ENCODE data around the gene HAUS1.
A peak's percentile ranks its signal among the peaks of the same experiment; 100 is the strongest.
"Not testable (repeated sequence)": the region's sequence is repeated elsewhere in the genome, so short reads cannot be mapped to it uniquely, and the experiment has no call there.

HAUS1 gene

GRCh38 chr18:46096651-46097300 lies 7.4 kb upstream of the HAUS1 start:
- DNase-seq, result peak; percentile 24

GRCh38 chr18:46097431-46097800 lies 6.8 kb upstream of the HAUS1 start:
- DNase-seq, result no peak

GRCh38 chr18:46097801-46098615 lies 6.2 kb upstream of the HAUS1 start, which contains the start of gene ATP5F1A:
Gene ATP5F1A, minus strand, starts transcription at chr18:46098296. Its CDS starts 65 bp downstream, at chr18:46098231.
- peak; percentile 91 for DNase-seq

DNA sequence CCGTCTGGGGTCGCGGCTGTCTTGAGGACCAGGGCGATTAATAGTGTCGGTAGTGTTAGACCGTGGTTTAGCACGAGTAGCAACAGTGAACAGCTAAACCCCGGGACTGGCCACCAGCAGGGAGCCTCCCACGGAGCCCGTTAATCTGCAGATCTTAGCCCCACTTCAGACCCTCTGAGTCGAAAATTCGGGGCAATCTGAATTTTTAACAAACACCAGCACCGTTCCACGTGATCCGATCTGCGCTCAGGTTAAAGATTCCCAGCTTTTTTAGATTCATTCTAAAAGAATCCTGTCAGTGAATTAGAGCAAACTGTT lies 5.6 kb upstream of the HAUS1 start:
- no peak for DNase-seq

- DNase-seq, result no peak
These were observed 4.7 kb upstream of the HAUS1 start for GRCh38 chr18:46099463-46099862.

DNA sequence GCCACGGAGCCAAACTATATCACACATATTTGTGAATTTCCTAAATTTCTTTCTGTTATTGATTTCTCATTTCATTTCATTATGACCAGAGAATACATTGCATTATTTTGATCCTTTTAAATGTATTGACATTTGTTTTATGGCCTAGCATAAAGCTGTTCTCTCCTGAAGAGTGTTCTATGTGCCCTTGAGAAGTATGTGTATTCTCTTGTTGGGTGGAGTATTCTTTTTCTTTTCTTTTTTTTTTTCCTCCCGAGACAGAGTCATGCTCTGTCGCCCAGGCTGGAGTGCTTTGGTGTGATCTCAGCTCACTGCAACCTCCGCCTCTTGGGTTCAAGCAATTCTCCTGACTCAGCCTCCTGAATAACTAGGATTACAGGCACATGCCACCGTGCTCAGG lies 5.2 kb downstream of the HAUS1 start:
- DNase-seq, result no peak

GRCh38 chr18:46110406-46110805 lies 6.2 kb downstream of the HAUS1 start:
- no peak for DNase-seq

DNA sequence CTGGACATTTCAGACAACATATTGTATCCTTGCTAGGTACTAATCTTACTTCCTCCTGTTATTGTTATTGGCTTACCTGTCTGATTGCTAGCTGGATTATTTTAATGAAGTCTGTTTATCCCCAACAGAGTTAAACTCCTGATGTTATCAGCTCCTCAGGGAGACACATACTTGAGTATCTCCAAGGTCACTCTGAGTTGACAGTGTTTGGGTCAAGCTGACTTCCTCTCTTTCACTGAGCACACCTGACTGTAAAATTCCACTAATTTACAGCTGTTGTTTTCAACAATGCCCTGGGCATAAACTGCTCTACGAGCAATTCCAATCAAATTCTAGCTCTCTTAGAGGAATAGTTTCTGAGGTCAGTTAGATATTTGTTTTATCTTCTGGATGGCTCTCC lies 9.6 kb downstream of the HAUS1 start:
- DNase-seq, result no peak

GRCh38 chr18:46126625-46127024 lies 22.4 kb downstream of the HAUS1 start:
- DNase-seq, result not testable (repeated sequence)

GRCh38 chr18:46130061-46130460 lies 25.9 kb downstream of the HAUS1 start:
- DNase-seq, result no peak

GRCh38 chr18:46130549-46130948 lies 26.4 kb downstream of the HAUS1 start:
- DNase-seq, result not testable (repeated sequence)

DNA sequence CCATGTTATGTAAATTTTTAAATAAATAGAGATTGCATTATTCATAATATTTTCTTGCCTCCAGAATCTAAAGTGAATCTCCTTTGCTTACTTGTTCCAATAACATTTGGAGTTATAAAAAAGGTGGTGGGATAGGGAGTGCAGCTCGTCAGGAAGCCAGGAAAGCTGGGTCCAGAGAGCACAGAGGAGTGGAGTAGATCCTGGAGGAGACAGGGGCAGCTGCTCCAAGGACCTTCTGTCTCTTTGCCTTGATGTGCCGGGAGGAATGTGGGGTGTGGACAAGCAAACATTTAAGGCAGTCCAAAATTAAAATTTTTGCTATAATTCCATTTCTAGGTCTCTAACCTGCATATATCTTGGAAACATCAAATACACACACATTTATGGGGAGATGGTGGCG lies 29.3 kb downstream of the HAUS1 start:
- DNase-seq, result no peak

- no peak for DNase-seq
These were observed 30.9 kb downstream of the HAUS1 start for GRCh38 chr18:46134920-46135675.

GRCh38 chr18:46140173-46140572 lies 36.0 kb downstream of the HAUS1 start:
- no peak for DNase-seq

DNA sequence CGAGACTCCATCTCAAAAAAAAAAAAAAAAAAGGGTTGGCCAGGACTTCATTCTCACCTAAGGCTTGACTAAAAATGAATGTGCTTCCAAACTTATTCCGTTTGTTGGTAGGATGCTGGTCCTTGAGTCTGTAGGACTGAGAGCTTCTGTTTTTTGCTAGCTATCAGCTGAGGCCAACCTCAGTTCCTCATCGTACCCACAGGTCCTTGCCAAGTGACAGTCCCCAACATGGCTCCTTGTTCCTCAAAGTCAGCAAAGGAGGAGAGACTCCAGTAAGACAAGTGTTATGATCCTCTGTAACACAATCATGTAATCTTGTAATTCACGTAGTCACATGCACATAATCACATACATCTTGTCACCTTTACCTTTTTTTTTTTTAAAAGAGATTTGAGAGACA lies 37.0 kb downstream of the HAUS1 start:
- DNase-seq, result no peak

GRCh38 chr18:46148810-46149209 lies 44.6 kb downstream of the HAUS1 start:
- peak; percentile 62 for DNase-seq

GRCh38 chr18:46152436-46152807 lies 48.2 kb downstream of the HAUS1 start:
- DNase-seq, result no peak

GRCh38 chr18:46152808-46153617 lies 48.8 kb downstream of the HAUS1 start:
- no peak for DNase-seq

GRCh38 chr18:46155641-46156051 lies 51.5 kb downstream of the HAUS1 start:
- peak; percentile 86 for DNase-seq

DNA sequence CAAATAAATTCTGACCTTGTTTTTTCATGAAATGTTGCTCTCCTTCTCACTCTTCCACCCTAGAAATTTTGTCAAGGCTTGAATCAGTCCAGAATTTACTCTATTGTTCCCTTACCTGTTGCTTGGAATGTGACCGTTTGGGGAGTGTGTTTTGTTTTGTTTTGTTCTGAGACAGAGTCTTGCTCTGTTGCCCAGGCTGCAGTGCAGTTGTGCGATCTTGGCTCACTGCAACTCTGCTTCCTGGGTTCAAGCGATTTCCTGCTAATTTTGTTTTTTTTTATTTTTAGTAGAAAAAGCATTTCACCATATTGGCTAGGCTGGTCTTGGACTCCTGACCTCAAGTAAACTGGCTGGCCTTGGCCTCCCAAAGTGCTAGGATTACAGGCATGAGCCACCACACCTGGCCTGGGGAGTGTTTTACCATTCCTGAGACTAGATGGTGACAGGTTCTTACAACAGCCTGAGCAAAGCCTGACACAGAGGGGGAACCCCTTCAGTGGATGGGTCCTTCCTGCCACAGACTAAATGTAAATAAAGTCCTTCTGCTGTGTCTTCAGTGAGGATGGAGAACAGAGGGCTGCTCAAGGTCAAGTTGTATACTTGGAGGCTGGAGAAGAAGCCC lies 52.0 kb downstream of the HAUS1 start:
- peak; percentile 34 for DNase-seq

DNA sequence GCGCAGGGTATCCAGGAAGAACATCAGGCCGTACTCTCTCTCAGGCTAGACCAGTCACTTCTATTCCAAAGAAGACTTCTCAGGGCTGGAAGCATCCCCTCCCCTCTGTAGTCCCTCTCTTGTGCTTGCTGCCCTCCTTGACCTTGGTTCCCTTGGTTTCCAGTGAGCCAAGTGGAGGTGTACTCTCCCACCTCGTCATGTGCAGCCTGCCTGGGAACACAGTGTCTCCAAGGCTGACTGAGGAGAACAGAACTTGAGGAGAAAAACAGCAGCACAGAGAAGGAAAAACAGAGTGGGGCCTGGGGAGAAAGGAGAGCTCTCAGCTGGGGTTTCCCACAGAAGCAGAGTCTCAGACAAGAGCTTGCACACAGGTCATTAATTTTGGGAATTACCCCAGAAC lies 52.7 kb downstream of the HAUS1 start:
- DNase-seq, result no peak

- no peak for DNase-seq
These were observed 54.3 kb downstream of the HAUS1 start for GRCh38 chr18:46158499-46158898.
